ENCODE results near the gene USP53. TPM values are rescaled to one million over a fixed set of nuclear protein-coding genes. Genes with fewer than 3 reads are reported as not detected.
"Not testable (repeated sequence)": the region's sequence is repeated elsewhere in the genome, so short reads cannot be mapped to it uniquely, and the experiment has no call there.

The USP53 gene
- total and polyA plus RNA-seq, 2 of the 13 experiments (the other 11 are each of a cell fraction or from before 2014, with no cell fraction given), result 5.3 to 8.1 TPM

GRCh38 chr4:119172223-119172622 lies 40.3 kb upstream of the USP53 start (continued):
- TF ChIP-seq TP53 (CRISPR knock-in tag; conservative IDR thresholded peaks at IDR 0.05), result no peak
- no peak for TF ChIP-seq PAXIP1 (CRISPR knock-in tag; conservative IDR thresholded peaks at IDR 0.05)
- TF ChIP-seq NFAT5 (CRISPR knock-in tag; IDR thresholded peaks at IDR 0.05), result no peak

GRCh38 chr4:119173729-119174361 lies 38.7 kb upstream of the USP53 start:
- CTCF ChIA-PET (ENCODE audit: low intra/inter-chr PET ratio, low total read pairs); ATAC-seq: not testable (repeated sequence)
- no CpG with 5 or more reads among the region's 30 CpGs for WGBS (ENCODE audit: low lambda C conversion rate)

More at GRCh38 chr4:119173729-119174361, 38.7 kb upstream of the USP53 start:
- H3K79me2 ChIP-seq (ENCODE audit: insufficient read depth, low read length); H3K27ac ChIP-seq (ENCODE audit: extremely low read length, insufficient read depth, low read length); in situ Hi-C loops (cut with HindIII; ENCODE audit: extremely low pct_ligation_motif_present, low pct_unique_long_range_greater_than_20kb); BruUV-seq (replicated peaks); H3K4me1 ChIP-seq (ENCODE audit: insufficient read depth, low read length); H3K27me3 ChIP-seq (ENCODE audit: control insufficient read depth in 1 of 2, insufficient read depth in 2 of 2, low read length in 2 of 2); H3K36me3 ChIP-seq (replicated peaks in 1 of 2; ENCODE audit: control insufficient read depth in 1 of 2, insufficient read depth in 2 of 2, low read length in 2 of 2); H3K4me2 ChIP-seq (ENCODE audit: low read depth, low read length); FAIRE-seq; H2AFZ ChIP-seq (ENCODE audit: low read length); H3K4me3 ChIP-seq (replicated peaks in 1 of 3; ENCODE audit: insufficient read depth in 1 of 3, low read depth in 2 of 3, low read length in 3 of 3); DNase-seq (ENCODE audit: low spot score); H3K9ac ChIP-seq (ENCODE audit: insufficient read depth, low read depth, low read length); POLR2A ChIA-PET; H3K9me3 ChIP-seq (ENCODE audit: low read length); H4K20me1 ChIP-seq (ENCODE audit: insufficient read depth, low read length): not testable (repeated sequence)
- intact Hi-C loops (cut with micrococcal nuclease; ENCODE audit: unreplicated experiment), result loop anchor here (2.0 kb wide), 1 partner anchor 61 kb away; no protein-coding TSS in a partner anchor
